HG03045 (cell line): ENCODE data around the gene C5orf58.

Source experiments
- ATAC-seq: cut with Tn5 transposase; IDR thresholded peaks from one replicate; pipeline ENCODE4 v1.9.1; 2021; ENCODE audit warnings: mild to moderate bottlenecking, moderate library complexity; ENCODE audit not compliant: unreplicated experiment

C5orf58 gene

GRCh38 chr5:170252720-170253350 is 20.1 kb downstream of the C5orf58 start:
- ATAC-seq = no peak

- ATAC-seq = peak; percentile 95
These were observed 21.3 kb downstream of the C5orf58 start for GRCh38 chr5:170254056-170254455.

DNA sequence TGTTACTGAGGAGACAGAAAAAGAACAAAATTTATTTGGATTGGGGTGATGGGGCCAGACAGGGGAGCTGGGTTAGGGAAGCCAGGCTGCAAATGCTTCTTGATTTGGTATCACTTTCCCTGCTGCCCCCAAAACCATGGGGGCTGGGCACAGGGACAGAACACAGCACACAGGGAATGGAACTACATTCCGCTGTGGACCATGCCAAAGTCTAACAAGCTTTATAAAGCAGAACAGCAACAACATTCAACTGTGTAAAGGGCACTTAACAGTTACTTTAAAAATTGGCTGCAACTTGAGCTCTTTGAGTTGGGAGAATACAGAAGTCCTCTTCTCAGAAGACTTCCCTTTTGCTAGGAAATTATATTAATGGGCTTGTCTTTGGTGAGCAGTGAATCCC is 23.8 kb downstream of the C5orf58 start:
- ATAC-seq = no peak

DNA sequence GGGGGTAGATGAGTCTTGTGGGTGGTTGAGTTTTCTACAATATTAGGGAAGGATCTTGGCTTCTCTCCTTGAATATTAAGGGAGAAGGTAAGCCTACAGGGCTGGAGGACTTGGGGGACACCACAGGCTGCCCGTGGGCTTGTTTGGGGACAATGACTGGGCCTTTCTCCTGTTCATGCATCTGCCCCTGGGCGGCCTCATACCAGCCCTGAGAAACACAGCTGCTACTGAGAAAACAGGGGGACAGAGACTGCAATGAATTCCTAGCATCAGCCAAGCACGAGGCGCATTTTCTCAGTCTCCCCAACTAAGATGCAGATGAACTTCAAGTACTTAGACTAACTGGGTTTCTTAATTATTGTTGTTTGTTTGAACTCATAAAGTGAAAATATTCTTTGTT is 24.6 kb downstream of the C5orf58 start:
- no peak for ATAC-seq

- no peak for ATAC-seq
These were observed 28.8 kb downstream of the C5orf58 start for GRCh38 chr5:170261528-170262043.

- no peak for ATAC-seq
These were observed 29.6 kb downstream of the C5orf58 start for GRCh38 chr5:170262061-170263045.

- no peak for ATAC-seq
These were observed 31.1 kb downstream of the C5orf58 start for GRCh38 chr5:170263906-170264305.

GRCh38 chr5:170265522-170265921 is 32.7 kb downstream of the C5orf58 start:
- ATAC-seq = no peak

DNA sequence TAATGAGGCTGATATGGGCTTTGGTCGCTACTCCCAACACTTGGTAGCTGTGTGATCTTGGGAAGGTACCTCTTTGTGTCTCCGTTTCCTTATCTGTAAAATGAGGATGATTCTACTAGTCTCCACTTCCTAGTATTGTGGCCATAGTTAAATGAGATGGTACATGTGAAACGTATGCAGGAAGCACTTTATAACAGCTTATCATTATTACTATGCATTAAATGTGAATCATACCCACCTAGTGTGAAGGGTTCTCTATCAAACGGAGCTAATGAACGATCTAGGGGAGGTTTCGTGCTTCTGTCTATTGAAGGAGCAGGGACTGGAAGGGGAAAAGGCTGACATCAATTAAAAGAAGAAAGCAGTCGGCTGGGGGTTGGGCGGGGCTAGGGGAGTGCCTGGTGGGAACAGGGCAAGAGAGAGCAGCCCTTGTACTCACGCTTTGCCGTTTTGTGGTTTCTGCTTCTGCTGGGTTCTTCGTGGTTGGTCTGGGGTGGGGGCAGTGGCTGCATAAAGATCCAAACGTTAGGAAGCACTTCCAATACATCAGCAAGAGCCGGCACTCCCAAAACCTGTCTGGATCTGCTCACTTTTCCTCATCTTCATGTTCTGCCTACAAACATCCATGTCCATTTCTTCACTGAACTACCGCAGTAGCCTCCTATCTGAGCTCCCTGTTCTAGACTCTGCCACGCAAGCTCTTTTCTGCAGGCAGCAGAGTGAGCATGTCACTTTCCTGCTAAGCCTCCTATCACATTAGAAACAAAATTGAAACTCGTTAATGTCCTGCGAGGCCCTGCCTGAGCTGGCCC is 34.0 kb downstream of the C5orf58 start:
- no peak for ATAC-seq

DNA sequence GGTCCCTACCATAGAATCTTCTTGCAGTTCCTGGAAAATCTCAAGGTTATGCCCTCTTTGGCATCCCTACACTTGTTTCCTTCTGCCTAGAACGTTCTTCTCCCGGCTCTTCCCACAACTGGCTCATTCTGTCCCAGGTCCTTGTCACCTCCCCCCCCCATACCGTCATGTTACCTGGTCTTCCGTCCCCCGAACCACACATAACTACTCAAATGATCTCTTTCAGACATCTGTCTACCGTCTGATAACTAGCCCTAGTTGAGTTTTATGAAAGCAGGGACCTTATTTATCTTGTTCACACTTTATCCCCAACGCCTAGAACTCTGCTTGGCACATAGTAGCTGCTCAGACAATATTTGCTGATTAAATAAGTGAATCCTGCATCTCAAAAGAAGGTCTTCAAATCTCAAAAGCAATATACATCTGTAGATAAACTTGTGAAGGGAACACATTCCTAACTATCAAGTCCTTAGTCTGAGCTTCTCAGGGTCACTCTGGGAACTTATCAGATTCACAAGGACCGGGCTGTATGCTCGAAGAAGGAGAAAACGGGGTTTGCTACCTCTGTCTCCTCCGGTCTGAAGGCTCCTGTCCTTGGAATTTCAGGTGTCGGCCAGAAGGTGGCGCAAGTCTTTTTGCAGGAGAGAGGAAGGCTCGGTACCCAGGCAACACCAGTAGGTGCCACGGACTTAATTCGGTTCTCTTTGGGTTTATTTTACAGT is 34.8 kb downstream of the C5orf58 start:
- peak; percentile 91 for ATAC-seq

- ATAC-seq = no peak
These were observed 35.4 kb downstream of the C5orf58 start for GRCh38 chr5:170268153-170268689.

DNA sequence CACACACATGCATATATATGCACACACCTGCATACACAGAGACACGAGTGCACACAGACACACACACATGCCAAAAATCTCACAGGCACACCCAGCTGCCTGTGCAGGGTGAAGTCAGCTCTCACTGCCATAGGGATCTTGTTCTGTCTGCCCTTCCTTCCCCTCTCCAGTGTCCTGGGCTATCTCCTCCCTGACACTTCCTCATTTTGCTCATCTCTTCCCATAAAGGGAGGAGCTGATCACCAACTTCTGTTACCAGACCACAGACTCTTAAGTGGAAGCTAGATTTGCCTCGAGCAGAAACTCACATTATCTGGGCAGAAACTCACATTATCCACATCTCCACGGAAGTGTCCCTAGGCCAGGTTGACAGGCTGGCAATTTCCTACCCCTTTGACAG is 36.1 kb downstream of the C5orf58 start:
- no peak for ATAC-seq

DNA sequence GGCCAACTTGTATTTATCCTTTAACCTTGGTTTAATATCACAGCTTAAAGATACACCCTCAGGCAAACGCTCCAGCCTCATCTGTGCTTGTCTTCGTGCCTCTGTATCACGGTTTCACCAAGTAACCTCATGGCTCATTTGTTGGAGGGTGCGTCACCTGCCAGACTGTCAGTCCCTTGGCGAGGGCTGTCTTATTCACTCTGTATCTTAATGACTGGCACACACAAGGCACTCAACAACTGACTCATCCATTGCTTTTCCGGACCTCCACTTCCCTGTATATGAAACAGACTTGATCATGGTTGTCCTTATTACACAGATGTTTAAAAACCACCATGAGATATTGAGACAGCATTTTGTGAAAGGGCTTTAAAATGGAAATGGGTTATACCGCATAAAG is 36.8 kb downstream of the C5orf58 start:
- ATAC-seq = no peak

GRCh38 chr5:170270293-170271069 is 37.7 kb downstream of the C5orf58 start:
- ATAC-seq = no peak

DNA sequence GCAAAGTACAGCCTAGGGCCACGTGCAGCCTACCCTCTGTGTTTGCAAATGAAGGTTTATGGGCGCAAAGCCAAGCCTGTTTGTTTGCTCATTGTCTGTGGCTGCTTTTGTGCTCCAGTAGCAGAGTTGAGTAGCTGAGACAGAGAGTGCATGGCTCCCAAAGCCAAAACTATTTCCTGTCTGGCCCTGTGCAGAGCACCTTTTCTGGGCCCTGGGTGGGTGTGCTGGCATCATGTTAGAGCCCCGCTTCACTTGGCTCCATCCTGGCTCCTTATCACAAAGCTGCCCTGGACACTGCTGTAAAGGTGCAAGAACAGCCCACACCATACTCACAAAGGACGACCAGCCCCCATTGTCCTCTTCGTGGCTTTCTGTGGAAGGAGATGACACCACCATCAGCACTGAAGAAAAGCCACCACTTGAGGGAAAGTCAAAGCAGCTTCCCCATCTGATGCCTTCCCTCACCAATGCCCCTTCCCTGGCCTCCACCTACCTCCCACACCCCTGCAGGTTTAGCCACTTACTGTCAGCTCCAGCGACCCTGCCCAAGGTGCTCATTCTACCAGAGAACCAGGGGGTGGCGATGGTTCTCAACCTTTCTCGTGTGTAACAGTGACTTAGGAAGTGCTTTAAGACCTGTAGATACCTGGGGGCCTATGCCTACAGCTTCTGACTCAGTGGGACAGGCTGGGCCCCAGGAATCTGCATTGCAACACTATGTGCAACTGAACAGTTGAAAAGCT is 41.4 kb downstream of the C5orf58 start:
- ATAC-seq = no peak

DNA sequence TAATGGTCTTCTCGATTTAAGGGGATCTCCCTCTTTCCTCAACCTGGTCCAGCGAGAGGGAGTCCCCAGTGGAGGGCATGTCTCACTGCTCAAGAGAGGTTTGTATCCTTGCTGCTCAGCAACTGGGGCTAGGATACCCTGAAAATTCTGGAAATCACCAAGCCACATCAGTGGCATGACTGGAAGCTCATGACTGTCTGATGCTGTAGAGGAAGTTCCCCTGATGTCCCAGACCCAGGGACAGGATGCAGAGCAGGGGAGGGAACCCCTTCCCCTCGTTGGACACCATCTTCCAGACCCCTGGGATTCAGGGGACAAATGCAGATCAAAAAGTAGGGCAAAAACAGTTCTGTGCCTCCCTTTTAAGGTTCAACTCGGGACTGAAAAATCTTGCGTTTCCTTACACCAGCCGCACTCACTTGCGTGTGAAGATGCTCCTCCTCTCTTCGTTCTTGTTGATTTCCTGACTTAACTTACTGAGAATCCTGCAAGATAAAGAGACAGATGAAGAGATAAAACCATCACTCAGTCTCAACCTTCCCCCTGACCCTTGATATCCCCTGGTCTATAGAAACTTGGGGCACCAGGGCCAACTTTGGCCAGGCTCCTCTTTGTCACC is 42.7 kb downstream of the C5orf58 start:
- no peak for ATAC-seq

- no peak for ATAC-seq
These were observed 43.4 kb downstream of the C5orf58 start for GRCh38 chr5:170276140-170276539.

DNA sequence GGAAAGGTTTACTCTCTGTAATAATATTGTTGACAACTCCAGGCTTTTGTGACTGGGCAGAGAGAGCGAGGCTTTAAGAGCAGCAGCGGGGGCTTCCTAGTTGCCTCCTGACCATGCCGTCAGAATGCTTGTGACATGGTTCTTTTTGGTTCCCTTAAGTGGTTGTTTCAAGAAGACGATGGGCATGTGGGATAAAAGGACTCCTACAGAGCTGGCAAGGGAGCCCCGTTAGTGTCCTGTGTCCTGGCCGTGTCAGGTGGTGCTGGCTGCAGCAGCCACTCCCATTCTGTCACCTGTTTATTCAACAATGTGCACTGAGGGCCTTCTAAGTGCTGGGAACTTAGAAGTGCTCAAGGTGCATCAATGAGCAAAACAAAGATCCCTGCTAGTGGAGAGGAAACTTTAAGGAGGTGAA is 45.1 kb downstream of the C5orf58 start:
- no peak for ATAC-seq
